Measurements from ENCODE around the gene GUCY1B1. TPM values are rescaled to one million over a fixed set of nuclear protein-coding genes. Genes with fewer than 3 reads are reported as not detected.

Gene GUCY1B1
- total RNA-seq, 1 experiment from 2014 or later: 0.50 TPM

GRCh38 chr4:155762334-155762733, 3.5 kb downstream of the GUCY1B1 start:
- H2AK5ac ChIP-seq (ENCODE audit: insufficient read length, low read length): no peak overlapping the region
- H3K4me3 Mint-ChIP-seq: no peak overlapping the region
- H3K36me3 Mint-ChIP-seq (ENCODE audit: insufficient read depth in 1 of 3, low read depth in 3 of 3): no peaks in the 10 kb centered on the region
- no peak overlapping the region for H3K27ac Mint-ChIP-seq
- H3K14ac ChIP-seq (ENCODE audit: insufficient read depth, low read length): no peak overlapping the region
- H4K5ac ChIP-seq (ENCODE audit: insufficient read length, low read depth, low read length): no peak overlapping the region
- no peaks in the 10 kb centered on the region for H4K20me1 ChIP-seq (ENCODE audit: control insufficient read depth, insufficient read depth, insufficient read length)
- H3K4me2 ChIP-seq (ENCODE audit: insufficient read depth, insufficient read length, low read length): no peak overlapping the region
- no peaks in the 10 kb centered on the region for H3K9me3 ChIP-seq (ENCODE audit: control insufficient read depth, low read depth, low read length)
- H3K27me3 ChIP-seq (ENCODE audit: insufficient read depth, low read length): no peaks in the 10 kb centered on the region; the same call in 1 of the 2 replicates
- H3K9ac ChIP-seq (ENCODE audit: extremely low read depth, insufficient read length, low read length): no peak overlapping the region
- DNase-seq: no peak
- H2BK120ac ChIP-seq (ENCODE audit: low read depth, low read length, poor library complexity, severe bottlenecking): no peak overlapping the region
- H3K79me1 ChIP-seq (ENCODE audit: insufficient read depth, low read depth, low read length, poor library complexity, severe bottlenecking): no peaks in the 10 kb centered on the region
- no peak overlapping the region for H3K27ac ChIP-seq (ENCODE audit: insufficient read length, low read depth, low read length)
- no peak overlapping the region for H3K23ac ChIP-seq (ENCODE audit: insufficient read length, low read depth, low read length)
- H4K91ac ChIP-seq (ENCODE audit: insufficient read length, low read depth, low read length): no peak overlapping the region
- no peak overlapping the region for H2BK5ac ChIP-seq (ENCODE audit: insufficient read length, low read length)
- H3K23me2 ChIP-seq (ENCODE audit: insufficient read length, low read depth, low read length, poor library complexity, severe bottlenecking): peaks cover 7% of the 10 kb centered on the region
- H2BK20ac ChIP-seq (ENCODE audit: low read depth, low read length, poor library complexity, severe bottlenecking): no peak overlapping the region
- no peak overlapping the region for H4K8ac ChIP-seq (replicated peaks; ENCODE audit: insufficient read length, low read depth, low read length)
- H2BK12ac ChIP-seq (ENCODE audit: insufficient read length, low read depth, low read length): no peak overlapping the region
- H3K4me1 ChIP-seq (ENCODE audit: insufficient read depth, low read length): no peaks in the 10 kb centered on the region
- H3K79me2 ChIP-seq (ENCODE audit: insufficient read depth, low read length): no peaks in the 10 kb centered on the region
- H3K4ac ChIP-seq (ENCODE audit: low read depth, low read length): no peak overlapping the region
- no peak overlapping the region for H3T11ph ChIP-seq (ENCODE audit: low read length)
- H2BK15ac ChIP-seq (ENCODE audit: low read depth, low read length): no peak overlapping the region
- no peak for TF ChIP-seq CTCF (conservative IDR thresholded peaks at IDR 0.05)
- H3K9me3 Mint-ChIP-seq: no peaks in the 10 kb centered on the region
- no peak overlapping the region for H3K18ac ChIP-seq (ENCODE audit: insufficient read length, low read depth, low read length)
- H3K4me1 Mint-ChIP-seq: peaks cover 5 to 8% of the 10 kb centered on the region in 2 experiments; a peak in 2 of 4 replicates
- peaks cover 43% of the 10 kb centered on the region for H3K27me3 Mint-ChIP-seq (ENCODE audit: low read depth)
- H2AFZ ChIP-seq (ENCODE audit: low read length): no peak overlapping the region
- H3K56ac ChIP-seq (ENCODE audit: insufficient read length, low read depth, low read length): no peak overlapping the region

Data from H9 (cell line).